VCaP (cell line): Measurements from ENCODE around the gene GPR158.
A peak's percentile ranks its signal among the peaks of the same experiment; 100 is the strongest.

Experiments used
- H3K27ac ChIP-seq: fragments of 450-650 bp; 2 replicates; pipeline ENCODE4 v1.5.1; 2017
- TF ChIP-seq, protein P1 (sequence below): fragments of 450-650 bp; conservative IDR thresholded peaks from 2 replicates; pipeline ENCODE4 v1.5.1; 2017; ENCODE audit warnings: mild to moderate bottlenecking, moderate library complexity

GPR158 gene

DNA sequence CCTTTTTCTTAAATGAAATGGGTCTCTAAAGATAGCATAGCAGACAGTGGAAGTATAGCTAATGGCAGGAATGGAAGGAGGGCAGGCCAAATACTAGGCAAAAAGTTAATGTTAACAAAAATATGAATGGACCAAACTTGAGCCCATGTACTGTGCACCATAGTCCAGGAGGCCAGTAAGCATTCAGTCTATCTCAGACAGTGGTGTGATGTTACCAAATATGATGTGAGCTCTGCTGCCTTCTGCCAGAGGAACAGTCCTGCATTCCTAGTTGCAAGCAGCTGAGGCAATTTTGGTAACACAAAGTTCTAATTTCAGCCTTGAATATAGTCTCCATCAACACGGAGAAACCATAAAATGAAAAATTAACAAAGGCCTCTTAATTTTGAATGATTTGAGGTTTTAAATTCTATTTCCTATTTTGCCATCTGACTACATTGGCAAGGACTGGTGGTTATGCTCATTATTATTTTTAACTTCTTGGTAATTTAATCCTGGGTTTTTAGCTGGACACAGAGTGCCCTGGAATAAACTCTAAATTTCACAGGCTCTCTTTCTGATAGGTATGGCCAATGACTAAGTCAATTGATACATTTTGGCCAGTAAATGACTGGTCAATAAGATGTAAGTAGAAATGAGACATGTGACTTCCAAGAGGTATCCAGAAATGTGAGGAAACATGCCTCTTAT, 442.2 kb downstream of the GPR158 start:
- H3K27ac ChIP-seq, result no peak overlapping the region
- TF ChIP-seq, protein P1, sequence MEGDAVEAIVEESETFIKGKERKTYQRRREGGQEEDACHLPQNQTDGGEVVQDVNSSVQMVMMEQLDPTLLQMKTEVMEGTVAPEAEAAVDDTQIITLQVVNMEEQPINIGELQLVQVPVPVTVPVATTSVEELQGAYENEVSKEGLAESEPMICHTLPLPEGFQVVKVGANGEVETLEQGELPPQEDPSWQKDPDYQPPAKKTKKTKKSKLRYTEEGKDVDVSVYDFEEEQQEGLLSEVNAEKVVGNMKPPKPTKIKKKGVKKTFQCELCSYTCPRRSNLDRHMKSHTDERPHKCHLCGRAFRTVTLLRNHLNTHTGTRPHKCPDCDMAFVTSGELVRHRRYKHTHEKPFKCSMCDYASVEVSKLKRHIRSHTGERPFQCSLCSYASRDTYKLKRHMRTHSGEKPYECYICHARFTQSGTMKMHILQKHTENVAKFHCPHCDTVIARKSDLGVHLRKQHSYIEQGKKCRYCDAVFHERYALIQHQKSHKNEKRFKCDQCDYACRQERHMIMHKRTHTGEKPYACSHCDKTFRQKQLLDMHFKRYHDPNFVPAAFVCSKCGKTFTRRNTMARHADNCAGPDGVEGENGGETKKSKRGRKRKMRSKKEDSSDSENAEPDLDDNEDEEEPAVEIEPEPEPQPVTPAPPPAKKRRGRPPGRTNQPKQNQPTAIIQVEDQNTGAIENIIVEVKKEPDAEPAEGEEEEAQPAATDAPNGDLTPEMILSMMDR, result no peak

DNA sequence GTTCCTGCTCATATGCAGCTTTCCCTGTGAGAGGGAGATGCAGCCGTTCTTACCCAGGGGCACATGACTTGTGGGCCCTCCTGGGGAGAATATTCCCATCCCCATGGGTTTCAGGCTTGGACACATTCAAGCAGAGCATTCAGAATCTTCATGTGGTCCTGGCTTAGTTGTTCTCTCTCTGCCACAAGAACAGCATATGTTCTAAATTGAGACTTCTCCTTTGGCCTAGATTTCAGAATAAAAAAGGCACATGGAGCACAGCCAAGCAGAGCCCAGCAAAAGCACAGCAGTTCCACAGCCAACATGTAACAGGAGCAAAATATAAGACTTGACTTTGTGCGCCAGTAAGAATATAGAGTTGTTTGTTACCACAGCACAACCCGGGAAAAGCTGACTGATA, 452.8 kb downstream of the GPR158 start:
- no peak overlapping the region for H3K27ac ChIP-seq
- TF ChIP-seq, protein P1, result no peak

DNA sequence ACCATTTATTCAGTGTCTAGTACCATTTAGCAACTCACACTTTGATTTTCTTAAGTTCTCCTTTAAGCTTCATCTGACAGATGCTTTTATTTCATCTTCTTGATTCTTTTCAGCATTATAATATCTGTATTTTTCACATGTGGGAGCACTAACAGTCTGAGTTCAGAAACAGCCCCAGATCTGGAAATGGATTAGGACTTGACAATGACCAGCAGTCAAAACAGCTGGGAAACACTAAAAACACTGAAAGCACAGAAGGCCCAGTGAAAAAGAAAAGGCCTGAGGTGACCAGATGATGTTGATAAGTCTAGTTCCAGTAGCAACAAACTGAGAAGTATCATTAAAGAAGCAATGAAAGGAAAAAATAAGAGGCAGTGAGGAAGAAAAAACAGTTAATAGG, 454.5 kb downstream of the GPR158 start:
- no peak overlapping the region for H3K27ac ChIP-seq
- TF ChIP-seq, protein P1, result no peak

DNA sequence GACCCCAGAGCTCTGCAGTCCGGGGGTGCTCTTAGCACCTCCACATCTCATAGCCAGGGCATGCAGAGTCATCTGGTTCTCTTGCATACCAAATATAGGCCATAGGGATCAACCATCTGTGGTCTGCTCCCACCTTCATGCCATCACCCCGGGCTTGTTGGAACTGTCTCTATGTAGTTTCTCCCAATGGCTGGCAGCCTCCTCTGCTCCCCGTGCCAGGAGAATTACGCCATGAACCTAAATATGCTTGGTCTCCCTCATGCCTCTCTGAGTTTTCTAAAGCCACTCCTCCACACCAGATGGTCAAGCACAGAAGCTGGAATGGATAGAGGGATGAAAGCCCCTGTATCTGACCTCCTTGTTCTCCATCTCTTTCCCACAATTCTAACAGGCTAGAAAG, 456.7 kb downstream of the GPR158 start:
- TF ChIP-seq, protein P1, result no peak
- no peak overlapping the region for H3K27ac ChIP-seq

DNA sequence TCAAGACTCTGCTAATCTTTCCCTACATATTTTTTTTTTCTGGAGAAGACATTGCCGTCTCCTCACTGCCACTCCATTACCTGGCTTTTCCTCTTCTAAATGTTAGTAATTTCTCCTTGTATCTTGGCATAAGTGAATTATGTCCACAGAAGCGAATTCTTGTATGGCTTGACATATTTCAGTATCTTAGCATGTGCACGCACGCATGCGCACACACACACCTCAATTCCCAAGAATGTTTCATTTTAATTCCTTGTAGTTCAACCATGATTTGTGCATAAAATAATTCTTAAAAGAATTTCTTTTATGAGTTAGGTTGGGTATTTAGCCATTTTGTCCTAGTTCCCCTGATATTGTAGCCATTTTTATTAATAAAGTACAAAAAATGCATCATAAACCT, 458.0 kb downstream of the GPR158 start:
- H3K27ac ChIP-seq, result no peak overlapping the region
- TF ChIP-seq, protein P1, result no peak

DNA sequence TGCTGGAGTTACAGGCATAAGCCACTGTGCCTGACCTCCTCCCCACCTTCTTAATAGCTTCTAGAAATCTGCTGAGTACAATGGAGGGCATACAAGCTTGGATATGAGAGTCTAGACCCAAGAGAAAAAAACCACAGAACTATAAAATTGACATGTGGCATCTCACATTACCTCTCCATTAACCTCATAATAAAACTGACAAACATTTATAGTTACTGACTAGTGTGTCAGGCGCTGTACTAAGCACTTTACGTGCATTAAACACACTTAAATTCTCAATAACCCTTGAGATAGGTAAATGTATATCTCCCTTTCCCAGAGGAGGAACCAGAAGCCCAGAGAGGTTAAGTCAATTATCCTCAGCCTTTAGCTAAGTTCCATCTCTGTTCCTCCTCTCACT, 458.7 kb downstream of the GPR158 start:
- H3K27ac ChIP-seq, result no peak overlapping the region
- TF ChIP-seq, protein P1, result no peak

DNA sequence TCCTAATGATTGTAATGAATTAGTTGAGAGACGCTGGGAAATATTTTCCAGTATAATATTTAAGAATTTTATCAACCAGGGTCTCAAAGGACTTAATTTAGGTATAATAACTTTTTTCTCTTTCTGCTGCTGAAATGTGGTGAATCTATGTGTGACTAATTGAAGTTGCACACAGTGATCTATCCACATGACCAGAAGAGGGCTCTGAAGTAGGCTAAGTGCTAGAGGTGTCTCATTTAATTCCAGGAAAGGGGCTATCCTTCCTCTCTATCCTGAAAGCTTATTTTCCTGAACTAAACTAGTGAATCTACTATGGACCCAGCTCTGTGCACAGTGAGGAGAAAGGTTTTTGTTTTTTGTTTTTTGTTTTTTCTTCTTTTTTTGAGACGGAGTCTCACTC, 464.8 kb downstream of the GPR158 start:
- TF ChIP-seq, protein P1, result peak; percentile 56; the same call in 1 of the 2 replicates
- no peak overlapping the region for H3K27ac ChIP-seq
